Panc1 (cell line): ENCODE data around the gene STK10.

Experiments used
- CTCF ChIP-seq: fragments of 450-650 bp; IDR thresholded peaks from 2 replicates; pipeline ENCODE4 v1.5.1; 2017; ENCODE audit warnings: mild to moderate bottlenecking
- POLR2AphosphoS5 ChIP-seq: IDR thresholded peaks from 2 replicates; pipeline ENCODE4 v1.6.1; 2012; ENCODE audit warnings: mild to moderate bottlenecking, low read depth, low read length, moderate library complexity
- REST ChIP-seq, 2 experiments: IDR thresholded peaks; 2 replicates each; pipeline ENCODE4 v1.6.1; 2011 to 2012; ENCODE audit warnings: low read depth in 2 of 2, control low read depth in 1 of 2, low read length in 1 of 2, mild to moderate bottlenecking in 1 of 2, moderate library complexity in 1 of 2; ENCODE audit not compliant: insufficient read depth in 1 of 2
- TCF7L2 ChIP-seq: IDR thresholded peaks from 2 replicates; pipeline ENCODE4 v1.6.1; 2011; ENCODE audit warnings: mild to moderate bottlenecking, low read depth, low read length, inconsistent platforms

- TF ChIP-seq CTCF, result no peak
- no peak for TF ChIP-seq REST (IDR thresholded peaks at IDR 0.05; ENCODE audit: insufficient read depth in 1 of 2, low read depth in 2 of 2, low read length in 1 of 2)
- no peak for TF ChIP-seq POLR2AphosphoS5
- no peak for TF ChIP-seq TCF7L2
Measured at GRCh38 chr5:172235827-172236736, 48.1 kb upstream of the STK10 start.
